Trophoblast cell (in vitro differentiated cells and primary cell): ENCODE measurements around the gene IFNA14. TPM values are rescaled to one million over a fixed set of nuclear protein-coding genes. Genes with fewer than 3 reads are reported as not detected.

ENCODE experiments used
- DNase-seq, 2 donors: peaks; one replicate each; pipeline ENCODE4 v3.0.0-alpha.2; 2016
- H2AFZ ChIP-seq: 2 replicates; pipeline ENCODE4 v1.6.1; 2013; ENCODE audit warnings: low read length, moderate library complexity, mild to moderate bottlenecking; ENCODE audit not compliant: insufficient read depth, poor library complexity
- H2AK5ac ChIP-seq: 2 replicates; pipeline ENCODE4 v1.6.1; 2013; ENCODE audit warnings: mild to moderate bottlenecking, low read length
- H2BK120ac ChIP-seq: 2 replicates; pipeline ENCODE4 v1.6.1; 2013; ENCODE audit warnings: low read length, mild to moderate bottlenecking, moderate library complexity; ENCODE audit not compliant: insufficient read depth, poor library complexity
- H2BK12ac ChIP-seq: 2 replicates; pipeline ENCODE4 v1.6.1; 2013; ENCODE audit warnings: mild to moderate bottlenecking, low read length, moderate library complexity
- H2BK5ac ChIP-seq: 2 replicates; pipeline ENCODE4 v1.6.1; 2013; ENCODE audit warnings: low read length, low read depth, moderate library complexity, mild to moderate bottlenecking; ENCODE audit not compliant: poor library complexity
- H3K14ac ChIP-seq: 2 replicates; pipeline ENCODE4 v1.6.1; 2013; ENCODE audit warnings: mild to moderate bottlenecking, low read length
- H3K18ac ChIP-seq: 2 replicates; pipeline ENCODE4 v1.6.1; 2013; ENCODE audit warnings: mild to moderate bottlenecking, low read length
- H3K23ac ChIP-seq: 2 replicates; pipeline ENCODE4 v1.6.1; 2013; ENCODE audit warnings: low read length
- H3K27ac ChIP-seq: 2 replicates; pipeline ENCODE4 v1.5.1; 2013; ENCODE audit warnings: low read depth, mild to moderate bottlenecking, inconsistent platforms, low read length, moderate library complexity
- H3K27me3 ChIP-seq: 2 replicates; pipeline ENCODE4 v1.6.1; 2013; ENCODE audit warnings: inconsistent platforms, mild to moderate bottlenecking, low read length, moderate library complexity; ENCODE audit not compliant: insufficient read depth
- H3K36me3 ChIP-seq, 2 experiments: 1 replicate in 1 of 2; 2 replicates in 1 of 2; pipeline ENCODE4 v1.6.1; 2013; ENCODE audit warnings: low read length in 2 of 2, mild to moderate bottlenecking in 2 of 2, moderate library complexity in 1 of 2; ENCODE audit not compliant: insufficient read depth in 2 of 2, control insufficient read depth in 1 of 2
- H3K4ac ChIP-seq: 2 replicates; pipeline ENCODE4 v1.6.1; 2013; ENCODE audit warnings: low read depth, mild to moderate bottlenecking, low read length, moderate library complexity
- H3K4me1 ChIP-seq, 2 experiments: 1 replicate in 1 of 2; 2 replicates in 1 of 2; pipeline ENCODE4 v1.6.1; 2013; ENCODE audit warnings: low read length in 2 of 2, mild to moderate bottlenecking in 2 of 2, moderate library complexity in 1 of 2; ENCODE audit not compliant: insufficient read depth in 2 of 2, control insufficient read depth in 1 of 2
- H3K4me2 ChIP-seq: 2 replicates; pipeline ENCODE4 v1.6.1; 2013; ENCODE audit warnings: inconsistent platforms, mild to moderate bottlenecking, low read length, moderate library complexity
- H3K4me3 ChIP-seq: 2 replicates; pipeline ENCODE4 v1.5.1; 2013; ENCODE audit warnings: mild to moderate bottlenecking, low read depth, low read length, inconsistent platforms
- H3K79me1 ChIP-seq: one replicate; pipeline ENCODE4 v1.6.1; 2013; ENCODE audit warnings: low read length
- H3K79me2 ChIP-seq: 2 replicates; pipeline ENCODE4 v1.6.1; 2013; ENCODE audit warnings: low read length, mild to moderate bottlenecking; ENCODE audit not compliant: control insufficient read depth, insufficient read depth, poor library complexity
- H3K9ac ChIP-seq: 2 replicates; pipeline ENCODE4 v1.6.1; 2013; ENCODE audit warnings: mild to moderate bottlenecking, low read length
- H3K9me3 ChIP-seq: 2 replicates; pipeline ENCODE4 v1.6.1; 2013; ENCODE audit warnings: low read depth, mild to moderate bottlenecking, control low read depth, inconsistent platforms, low read length; ENCODE audit not compliant: insufficient read depth
- H4K12ac ChIP-seq: 2 replicates; pipeline ENCODE4 v1.6.1; 2013; ENCODE audit warnings: low read depth, mild to moderate bottlenecking, low read length, moderate library complexity
- H4K8ac ChIP-seq: 2 replicates; pipeline ENCODE4 v1.6.1; 2013; ENCODE audit warnings: low read depth, mild to moderate bottlenecking, low read length, moderate library complexity
- H4K91ac ChIP-seq: one replicate; pipeline ENCODE4 v1.6.1; 2013; ENCODE audit warnings: low read depth, mild to moderate bottlenecking, low read length, moderate library complexity
- WGBS: extraction: QIAGEN DNeasy Blood & Tissue Kit; methylation state at CpG from one replicate; pipeline ENCODE4 v1.1.7; 2013; ENCODE audit warnings: missing lambda C conversion rate; ENCODE audit not compliant: insufficient read length, insufficient coverage; ENCODE audit errors: extremely low coverage; 5-methylcytosine and 5-hydroxymethylcytosine counted together
- polyA plus RNA-seq: library from polyadenylated mRNA; stranded (reverse); fragments of 200-250 nt; gene quantifications from 2 replicates; pipeline ENCODE4 v1.2.3, GENCODE V29; 2013

The IFNA14 gene
- not detected in 2 replicates for polyA plus RNA-seq

GRCh38 chr9:21239911-21240310, at the start of gene IFNA14:
Gene IFNA14, minus strand, starts transcription at chr9:21240005. Its CDS starts 70 bp downstream, at chr9:21239935.
- H3K9ac ChIP-seq = no peak within 1 kb of the TSS

DNA sequence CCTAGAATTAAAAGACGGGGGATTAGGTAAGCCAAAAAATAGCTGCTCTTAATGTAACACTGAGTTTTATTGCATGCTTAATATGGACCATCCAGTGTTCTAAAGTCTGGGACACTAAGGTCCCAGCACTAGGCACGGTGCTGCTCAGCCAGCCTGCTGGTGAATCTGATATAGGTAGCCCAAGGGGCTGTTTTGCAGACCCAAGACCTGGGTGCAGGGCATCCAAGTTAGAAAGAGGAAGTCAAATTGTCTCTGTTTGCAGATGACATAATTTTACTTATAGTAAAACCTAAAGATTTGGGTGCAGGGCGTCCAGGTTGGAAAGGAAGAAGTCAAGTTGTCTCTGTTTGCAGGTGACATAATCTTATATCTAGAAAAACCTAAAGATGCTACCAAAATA, 47.5 kb upstream of the IFNA14 start:
- no peak overlapping the region for H3K4ac ChIP-seq
- no peaks in the 10 kb centered on the region for H3K4me1 ChIP-seq
- WGBS = no CpG with 5 or more reads among the region's 3 CpGs

More at GRCh38 chr9:21239911-21240310, at the start of gene IFNA14:
- Histone ChIP-seq H2BK120ac (no peak within 1 kb of the TSS), H4K8ac (no peak within 1 kb of the TSS), H3K27ac (no peak within 1 kb of the TSS), H3K4me2 (no peak within 1 kb of the TSS), H2AK5ac (no peak within 1 kb of the TSS), H3K18ac (no peak within 1 kb of the TSS), H2BK12ac (no peak within 1 kb of the TSS), H3K36me3 (no peaks in the 10 kb centered on the region), H4K12ac (no peak within 1 kb of the TSS), H3K4ac (no peak within 1 kb of the TSS), H3K27me3 (no peaks in the 10 kb centered on the region), H2AFZ (no peak within 1 kb of the TSS), H3K79me1 (no peaks in the 10 kb centered on the region), H3K79me2 (no peaks in the 10 kb centered on the region), H4K91ac (no peak within 1 kb of the TSS), H3K9me3 (no peaks in the 10 kb centered on the region), H3K4me3 (no peak within 1 kb of the TSS), H3K4me1 (no peaks in the 10 kb centered on the region), H3K14ac (no peak within 1 kb of the TSS), H3K23ac (no peak within 1 kb of the TSS), H2BK5ac (no peak within 1 kb of the TSS)
- no peak for DNase-seq
- no CpG with 5 or more reads among the region's 2 CpGs for WGBS

DNA sequence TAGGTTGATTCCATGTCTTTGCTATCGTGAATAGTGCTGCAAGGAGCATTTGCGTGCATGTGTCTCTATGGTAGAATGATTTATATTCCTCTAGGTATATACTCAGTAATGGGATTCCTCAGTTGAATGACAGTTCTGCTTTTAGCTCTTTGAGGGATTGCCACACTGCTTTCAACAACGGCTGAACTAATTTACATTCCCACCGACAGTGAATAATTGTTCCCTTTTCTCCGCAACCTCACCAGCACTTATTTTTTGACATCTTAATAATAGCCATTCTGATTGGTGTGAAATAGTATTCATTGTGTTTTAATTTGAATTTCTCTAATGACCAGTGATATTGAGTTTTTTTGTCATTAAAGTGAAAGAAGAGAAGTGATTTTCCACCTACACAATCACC, 46.9 kb upstream of the IFNA14 start:
- Histone ChIP-seq H2AFZ (no peak overlapping the region), H2BK5ac (no peak overlapping the region), H3K14ac (no peak overlapping the region), H2BK12ac (no peak overlapping the region), H3K4me1 (no peaks in the 10 kb centered on the region), H3K4ac (no peak overlapping the region), H2AK5ac (no peak overlapping the region), H3K79me2 (no peaks in the 10 kb centered on the region), H3K9me3 (no peaks in the 10 kb centered on the region), H3K36me3 (no peaks in the 10 kb centered on the region), H3K27ac (no peak overlapping the region), H3K4me3 (no peak overlapping the region), H3K79me1 (no peaks in the 10 kb centered on the region), H4K8ac (no peak overlapping the region), H3K27me3 (no peaks in the 10 kb centered on the region), H3K9ac (no peak overlapping the region), H3K4me2 (no peak overlapping the region), H4K12ac (no peak overlapping the region), H3K23ac (no peak overlapping the region), H3K18ac (no peak overlapping the region), H2BK120ac (no peak overlapping the region), H4K91ac (no peak overlapping the region)
- no CpG with 5 or more reads among the region's 5 CpGs for WGBS
- no peak for DNase-seq

More for the DNA sequence above, 47.5 kb upstream of the IFNA14 start:
- H3K27ac ChIP-seq = no peak overlapping the region
- no peak overlapping the region for H2AFZ ChIP-seq
- H2BK5ac ChIP-seq = no peak overlapping the region
- H2BK120ac ChIP-seq = no peak overlapping the region
- H3K18ac ChIP-seq = no peak overlapping the region
- no peak for DNase-seq
- H4K91ac ChIP-seq = no peak overlapping the region
- no peak overlapping the region for H2BK12ac ChIP-seq
- H3K9me3 ChIP-seq = no peaks in the 10 kb centered on the region
- H3K14ac ChIP-seq = no peak overlapping the region
- H2AK5ac ChIP-seq = no peak overlapping the region
- H3K79me2 ChIP-seq = no peaks in the 10 kb centered on the region
- no peak overlapping the region for H4K8ac ChIP-seq
- no peak overlapping the region for H3K9ac ChIP-seq
- H3K4me3 ChIP-seq = no peak overlapping the region
- no peak overlapping the region for H4K12ac ChIP-seq
- H3K23ac ChIP-seq = no peak overlapping the region
- no peak overlapping the region for H3K4me2 ChIP-seq
- no peaks in the 10 kb centered on the region for H3K79me1 ChIP-seq
- H3K36me3 ChIP-seq = no peaks in the 10 kb centered on the region
- no peaks in the 10 kb centered on the region for H3K27me3 ChIP-seq

DNA sequence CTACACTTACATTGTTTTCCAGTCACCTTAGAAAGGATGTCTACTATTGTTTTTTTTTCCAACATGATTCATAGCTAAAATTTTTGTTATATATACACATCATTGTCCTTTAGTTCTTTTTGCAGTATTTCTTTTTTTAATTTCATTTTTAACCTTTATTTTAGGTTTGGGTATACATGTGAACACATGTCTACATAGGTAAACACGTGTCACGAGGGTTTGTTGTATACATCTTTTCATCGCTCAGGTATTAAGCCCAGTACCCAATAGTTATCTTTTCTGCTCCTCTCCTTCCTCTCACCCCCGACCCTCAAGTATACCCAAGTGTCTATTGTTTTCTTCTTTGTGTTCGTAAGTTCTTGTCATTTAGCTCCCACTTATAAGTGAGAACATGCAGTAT, 46.3 kb upstream of the IFNA14 start:
- Histone ChIP-seq H4K8ac (no peak overlapping the region), H4K91ac (no peak overlapping the region), H3K9me3 (no peaks in the 10 kb centered on the region), H2BK120ac (no peak overlapping the region), H3K27ac (no peak overlapping the region), H2BK12ac (no peak overlapping the region), H2BK5ac (no peak overlapping the region), H3K79me1 (no peaks in the 10 kb centered on the region), H3K23ac (no peak overlapping the region), H3K4me1 (no peaks in the 10 kb centered on the region), H4K12ac (no peak overlapping the region), H3K4me2 (no peak overlapping the region), H3K36me3 (no peaks in the 10 kb centered on the region), H3K27me3 (no peaks in the 10 kb centered on the region), H3K4ac (no peak overlapping the region), H3K9ac (no peak overlapping the region), H3K18ac (no peak overlapping the region), H3K14ac (no peak overlapping the region), H3K79me2 (no peaks in the 10 kb centered on the region), H3K4me3 (no peak overlapping the region), H2AK5ac (no peak overlapping the region), H2AFZ (no peak overlapping the region)
- no peak for DNase-seq
- no CpG with 5 or more reads among the region's 5 CpGs for WGBS
